CD14-positive monocyte (primary cell): ENCODE measurements around the gene KRTAP21-3. TPM values are rescaled to one million over a fixed set of nuclear protein-coding genes. Genes with fewer than 3 reads are reported as not detected.

Source experiments
- DNase-seq, 3 donors: peaks; one replicate each; pipeline ENCODE4 v3.0.0-alpha.2; 2011 to 2022
- H2AFZ ChIP-seq: 2 replicates; pipeline ENCODE4 v1.6.0; 2012; ENCODE audit warnings: mild to moderate bottlenecking, low read depth, low read length, inconsistent platforms; ENCODE audit not compliant: insufficient read depth, poor library complexity, severe bottlenecking
- H3K27ac ChIP-seq, 2 donors: 1 replicate in 1 of 2; 2 replicates in 1 of 2; pipeline ENCODE4 v1.5.1; 2012 to 2013; ENCODE audit warnings: low read length in 2 of 2, control low read depth in 1 of 2, inconsistent platforms in 1 of 2, low read depth in 1 of 2, mild to moderate bottlenecking in 1 of 2
- H3K27me3 ChIP-seq, 2 donors: one replicate each; pipeline versions ENCODE4 v1.6.0 to v1.6.1; 2011 to 2013; ENCODE audit warnings: low read length in 2 of 2; ENCODE audit not compliant: control insufficient read depth in 2 of 2, insufficient read depth in 2 of 2
- H3K36me3 ChIP-seq, 2 donors: replicated peaks in 1 of 2; 1 replicate in 1 of 2; 2 replicates in 1 of 2; pipeline versions ENCODE4 v1.5.1 to v1.6.1; 2012 to 2013; ENCODE audit warnings: low read length in 2 of 2, control low read depth in 1 of 2, inconsistent platforms in 1 of 2, mild to moderate bottlenecking in 1 of 2; ENCODE audit not compliant: insufficient read depth in 2 of 2, control insufficient read depth in 1 of 2
- H3K4me1 ChIP-seq, 2 donors: 1 replicate in 1 of 2; 2 replicates in 1 of 2; pipeline versions ENCODE4 v1.5.1 to v1.6.1; 2012 to 2013; ENCODE audit warnings: low read length in 2 of 2, control low read depth in 1 of 2, inconsistent platforms in 1 of 2, mild to moderate bottlenecking in 1 of 2, moderate library complexity in 1 of 2; ENCODE audit not compliant: insufficient read depth in 2 of 2, control insufficient read depth in 1 of 2
- H3K4me2 ChIP-seq: replicated peaks from 2 replicates; pipeline ENCODE3; 2012; ENCODE audit warnings: low read length, moderate library complexity, mild to moderate bottlenecking; ENCODE audit not compliant: poor library complexity, severe bottlenecking; ENCODE audit errors: extremely low read depth
- H3K4me3 ChIP-seq, 3 experiments: fragments of 200-600 bp in 1 of 3; sonication (generic) in 1 of 3; replicated peaks in 1 of 3; 1 replicate in 2 of 3; 2 replicates in 1 of 3; pipeline ENCODE4 v1.5.1; 2011 to 2013; ENCODE audit warnings: low read length in 3 of 3, mild to moderate bottlenecking in 3 of 3, control low read depth in 2 of 3, low read depth in 2 of 3, inconsistent platforms in 1 of 3, moderate library complexity in 1 of 3
- H3K79me2 ChIP-seq: 2 replicates; pipeline ENCODE4 v1.6.0; 2012; ENCODE audit warnings: mild to moderate bottlenecking, control low read depth, inconsistent platforms, low read length, moderate library complexity; ENCODE audit not compliant: insufficient read depth
- H3K9ac ChIP-seq: 2 replicates; pipeline ENCODE4 v1.6.0; 2017; ENCODE audit warnings: low read length, mild to moderate bottlenecking; ENCODE audit not compliant: insufficient read depth, poor library complexity, severe bottlenecking
- H3K9me3 ChIP-seq, 2 donors: replicated peaks in 1 of 2; 1 replicate in 1 of 2; 2 replicates in 1 of 2; pipeline versions ENCODE4 v1.5.1 to v1.6.1; 2012 to 2013; ENCODE audit warnings: low read length in 2 of 2, control low read depth in 1 of 2; ENCODE audit not compliant: control insufficient read depth in 1 of 2, insufficient read depth in 1 of 2
- H4K20me1 ChIP-seq: 2 replicates; pipeline ENCODE4 v1.6.0; 2012; ENCODE audit warnings: mild to moderate bottlenecking, low read length, control low read depth, moderate library complexity; ENCODE audit not compliant: insufficient read depth
- H3K27ac Mint-ChIP-seq, 7 donors: one replicate each; pipeline ENCODE4 v1.8.0; 2020; ENCODE audit warnings: mild to moderate bottlenecking in 7 of 7, mixed read lengths in 7 of 7, moderate library complexity in 6 of 7, inconsistent platforms in 2 of 7
- H3K27me3 Mint-ChIP-seq, 3 donors: one replicate each; pipeline ENCODE4 v1.8.0; 2021 to 2022; ENCODE audit warnings: low read depth in 3 of 3, mild to moderate bottlenecking in 3 of 3, mixed read lengths in 3 of 3, moderate library complexity in 3 of 3, inconsistent platforms in 1 of 3
- H3K36me3 Mint-ChIP-seq, 2 donors: one replicate each; pipeline ENCODE4 v1.8.0; 2020; ENCODE audit warnings: mixed read lengths in 2 of 2, inconsistent platforms in 1 of 2, mild to moderate bottlenecking in 1 of 2
- H3K4me1 Mint-ChIP-seq: one replicate; pipeline ENCODE4 v1.8.0; 2020; ENCODE audit warnings: mild to moderate bottlenecking, mixed read lengths
- H3K4me3 Mint-ChIP-seq, 2 donors: one replicate each; pipeline ENCODE4 v1.8.0; 2020; ENCODE audit warnings: mild to moderate bottlenecking in 2 of 2, mixed read lengths in 2 of 2, moderate library complexity in 1 of 2
- H3K9me3 Mint-ChIP-seq, 7 donors: one replicate each; pipeline ENCODE4 v1.8.0; 2020 to 2022; ENCODE audit warnings: mixed read lengths in 7 of 7, mild to moderate bottlenecking in 6 of 7, moderate library complexity in 6 of 7, inconsistent platforms in 2 of 7
- CTCF ChIP-seq: fragments of 200-600 bp; IDR thresholded peaks from one replicate; pipeline ENCODE4 v1.8.0; 2022; ENCODE audit warnings: antibody characterized with exemption, mild to moderate bottlenecking
- WGBS: methylation state at CpG from one replicate; pipeline ENCODE4 v1.1.5; 2013; ENCODE audit warnings: missing lambda C conversion rate; ENCODE audit not compliant: insufficient coverage; 5-methylcytosine and 5-hydroxymethylcytosine counted together
- intact Hi-C, 2 donors: fragments of 100-400 bp; cut with micrococcal nuclease; formaldehyde crosslinking; loops; one replicate each; pipeline versions ENCODE4 v1.15.0 to v1.15.1; 2023
- polyA plus RNA-seq, 3 donors: library from polyadenylated mRNA; depleted of rRNA in 1 of 3; unstranded in 2 of 3; stranded (reverse) in 1 of 3; fragments of 300-500 nt in 2 of 3; fragments of >200 nt in 1 of 3; fragmentation: Illumina TruSeq in 2 of 3; gene quantifications; 1 replicate in 2 of 3; 2 replicates in 1 of 3; pipeline ENCODE4 v1.2.3, GENCODE V29; 2012 to 2021
- small RNA-seq: library from RNA; depleted of rRNA; stranded (forward); fragments of <200 nt; gene quantifications from one replicate; pipeline ENCODE3, GENCODE V24; 2012; ENCODE audit warnings: low read depth; ENCODE audit not compliant: insufficient read length

Gene KRTAP21-3
- polyA plus RNA-seq, 3 donors, result not detected

GRCh38 chr21:30668776-30669175, 49.8 kb downstream of the KRTAP21-3 start:
- H3K27ac ChIP-seq, result no peak overlapping the region
- H3K4me1 ChIP-seq, result no peaks in the 10 kb centered on the region
- no peaks in the 10 kb centered on the region for H3K79me2 ChIP-seq
- no peaks in the 10 kb centered on the region for H3K36me3 ChIP-seq
- Mint-ChIP-seq H3K4me3 (no peak overlapping the region), H3K27ac (no peak overlapping the region), H3K36me3 (no peaks in the 10 kb centered on the region), H3K9me3 (peaks cover 0 to 12% (median 3%) of the 10 kb centered on the region in 7 donors), H3K4me1 (no peaks in the 10 kb centered on the region), H3K27me3 (peaks cover 0 to 2% (median 0%) of the 10 kb centered on the region in 3 donors)
- H3K4me2 ChIP-seq, result no peak overlapping the region
- H3K27me3 ChIP-seq, result no peaks in the 10 kb centered on the region
- H2AFZ ChIP-seq, result no peak overlapping the region
- no peaks in the 10 kb centered on the region for H4K20me1 ChIP-seq
- H3K9me3 ChIP-seq, result peaks cover 7 to 33% of the 10 kb centered on the region in 2 donors
- intact Hi-C loops, result no loop called here
- no peak overlapping the region for H3K4me3 ChIP-seq
- no CpG with 5 or more reads among the region's 1 CpG for WGBS
- no peak for TF ChIP-seq CTCF
- DNase-seq, result no peak
- H3K9ac ChIP-seq, result no peak overlapping the region

Small RNA genes within 50 kb of the gene (small RNA-seq; reads per million reads assigned to genes)
- gene AP000244.1 (not detected), gene KRTAP21-3 (not detected)

Other genes with a start within 250 kb of the KRTAP21-3 start
- gene KRTAP19-1, start 238.4 kb downstream of the KRTAP21-3 start, polyA plus RNA-seq, result not detected
- not detected for gene KRTAP19-2, start 231.3 kb downstream of the KRTAP21-3 start, polyA plus RNA-seq
- gene KRTAP19-3, start 226.8 kb downstream of the KRTAP21-3 start, polyA plus RNA-seq, result not detected
- not detected for gene KRTAP19-4, start 221.6 kb downstream of the KRTAP21-3 start, polyA plus RNA-seq
- not detected for gene KRTAP19-5, start 216.6 kb downstream of the KRTAP21-3 start, polyA plus RNA-seq
- gene KRTAP19-6, start 176.9 kb downstream of the KRTAP21-3 start, polyA plus RNA-seq, result not detected
- gene KRTAP19-7, start 157.5 kb downstream of the KRTAP21-3 start, polyA plus RNA-seq, result not detected
- not detected for gene KRTAP22-2, start 128.4 kb downstream of the KRTAP21-3 start, polyA plus RNA-seq
- gene KRTAP6-3, start 126.3 kb downstream of the KRTAP21-3 start, polyA plus RNA-seq, result not detected
- gene KRTAP6-2, start 119.9 kb downstream of the KRTAP21-3 start, polyA plus RNA-seq, result not detected
- not detected for gene KRTAP22-1, start 117.7 kb downstream of the KRTAP21-3 start, polyA plus RNA-seq
- gene KRTAP6-1, start 104.8 kb downstream of the KRTAP21-3 start, polyA plus RNA-seq, result not detected
- gene KRTAP20-1, start 102.4 kb downstream of the KRTAP21-3 start, polyA plus RNA-seq, result not detected
- gene KRTAP20-4, start 98.2 kb downstream of the KRTAP21-3 start, polyA plus RNA-seq, result not detected
- not detected for gene KRTAP20-2, start 83.6 kb downstream of the KRTAP21-3 start, polyA plus RNA-seq
- gene KRTAP20-3, start 75.9 kb downstream of the KRTAP21-3 start, polyA plus RNA-seq, result not detected
- not detected for gene KRTAP21-2, start 28.5 kb upstream of the KRTAP21-3 start, polyA plus RNA-seq
- gene KRTAP21-1, start 36.7 kb upstream of the KRTAP21-3 start, polyA plus RNA-seq, result not detected
- not detected for gene KRTAP8-1, start 94.5 kb upstream of the KRTAP21-3 start, polyA plus RNA-seq
- under 1 TPM in 1 of 3 donors, not detected in 2; 0.13 TPM for gene KRTAP7-1, start 111.0 kb upstream of the KRTAP21-3 start, polyA plus RNA-seq
- not detected for gene KRTAP11-1, start 162.8 kb upstream of the KRTAP21-3 start, polyA plus RNA-seq